ENCODE measurements around the gene EIPR1. TPM values are rescaled to one million over a fixed set of nuclear protein-coding genes. Genes with fewer than 3 reads are reported as not detected.

EIPR1 gene
- total and polyA plus RNA-seq, 2 of the 4 experiments (the other 2 are of a cell fraction), result 46.5 to 67.4 TPM

DNA sequence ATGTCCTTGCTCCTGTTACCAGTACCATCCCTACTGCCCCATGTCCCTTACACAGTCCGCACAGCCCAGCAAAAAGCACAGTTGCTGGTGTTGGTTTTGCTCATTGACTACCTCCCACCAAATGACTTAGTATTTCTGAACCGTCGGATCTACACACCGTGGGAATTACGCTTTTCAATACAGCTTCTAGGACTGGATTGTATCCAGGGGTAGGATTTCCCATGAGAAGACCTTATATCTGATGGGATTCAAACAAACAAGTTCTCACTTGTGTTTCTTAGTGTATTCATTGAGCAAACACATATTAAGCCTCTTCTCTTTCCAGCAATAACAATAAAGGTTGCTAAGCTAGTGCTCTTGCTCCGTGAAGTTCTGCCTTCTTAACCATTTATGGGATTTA lies 27.7 kb upstream of the EIPR1 start:
- Histone ChIP-seq H3K36me3 (ENCODE audit: control insufficient read depth, insufficient read depth, low read length) (peaks cover 36% of the 10 kb centered on the region), H3K4ac (ENCODE audit: low read depth, low read length) (no peak overlapping the region), H3K9me3 (ENCODE audit: control insufficient read depth, insufficient read depth, low read length) (no peaks in the 10 kb centered on the region), H3K4me1 (ENCODE audit: control insufficient read depth, insufficient read depth, low read length) (no peaks in the 10 kb centered on the region), H3K27me3 (ENCODE audit: control insufficient read depth, insufficient read depth, low read length) (no peaks in the 10 kb centered on the region), H3K4me3 (ENCODE audit: insufficient read depth, low read depth, low read length) (no peak overlapping the region), H2BK120ac (ENCODE audit: low read depth, low read length) (no peak overlapping the region), H3K9me1 (ENCODE audit: insufficient read depth, low read length) (peaks cover 5% of the 10 kb centered on the region; the same call in 1 of the 2 replicates), H2BK20ac (ENCODE audit: low read depth, low read length) (no peak overlapping the region), H2AK9ac (replicated peaks; ENCODE audit: low read depth, low read length, poor library complexity) (no peak overlapping the region), H3K23ac (ENCODE audit: low read depth, low read length) (no peak overlapping the region), H4K8ac (ENCODE audit: low read depth in 2 of 2, low read length in 2 of 2) (no peak overlapping the region), H3K14ac (replicated peaks; ENCODE audit: low read depth, low read length) (no peak overlapping the region), H2AK5ac (ENCODE audit: low read depth, low read length) (no peak overlapping the region), H3K79me1 (ENCODE audit: low read depth in 1 of 2, low read length in 2 of 2) (peaks cover 25 to 33% of the 10 kb centered on the region in 2 experiments), H3K27ac (ENCODE audit: insufficient read depth, low read length) (no peak overlapping the region), H4K5ac (ENCODE audit: low read depth, low read length) (no peak overlapping the region), H3K4me2 (ENCODE audit: low read depth, low read length) (no peak overlapping the region), H2BK15ac (ENCODE audit: low read depth, low read length) (no peak overlapping the region), H4K91ac (ENCODE audit: insufficient read depth, low read depth, low read length) (no peak overlapping the region), H2BK5ac (ENCODE audit: low read depth, low read length, poor library complexity, severe bottlenecking) (no peak overlapping the region), H3K9ac (ENCODE audit: low read depth, low read length) (no peak overlapping the region), H4K20me1 (ENCODE audit: insufficient read depth, low read length) (no peaks in the 10 kb centered on the region; the same call in 1 of the 2 replicates), H3K56ac (ENCODE audit: extremely low read depth, insufficient read depth, low read length) (no peak overlapping the region), H2AFZ (replicated peaks; ENCODE audit: low read length, poor library complexity) (no peak overlapping the region), H3K18ac (ENCODE audit: low read depth, low read length) (no peak overlapping the region)
- dilution Hi-C loops (cut with HindIII; ENCODE audit: low sequenced_read_pairs, unreplicated experiment), result no loop called here
- DNase-seq (no peak), ATAC-seq (ENCODE audit: low read depth) (no peak)
- TF ChIP-seq MAZ (IDR thresholded peaks at IDR 0.05; ENCODE audit: borderline replicate concordance, low read depth, low read length) (no peak), RAD21 (IDR thresholded peaks at IDR 0.05; ENCODE audit: low read length) (no peak), MXI1 (IDR thresholded peaks at IDR 0.05; ENCODE audit: borderline replicate concordance, low read depth, low read length) (no peak), BHLHE40 (IDR thresholded peaks at IDR 0.05; ENCODE audit: low read depth, low read length) (no peak), NFE2L2 (IDR thresholded peaks at IDR 0.05; ENCODE audit: low read depth, low read length) (no peak), POLR2A (IDR thresholded peaks at IDR 0.05; ENCODE audit: low read depth, low read length) (no peak), FOS (IDR thresholded peaks at IDR 0.05; ENCODE audit: low read depth, low read length) (no peak), RCOR1 (IDR thresholded peaks at IDR 0.05; ENCODE audit: insufficient replicate concordance, low read length) (no peak), MAFK (IDR thresholded peaks at IDR 0.05; ENCODE audit: low read depth, low read length) (no peak)
- TF ChIP-seq, protein P1, sequence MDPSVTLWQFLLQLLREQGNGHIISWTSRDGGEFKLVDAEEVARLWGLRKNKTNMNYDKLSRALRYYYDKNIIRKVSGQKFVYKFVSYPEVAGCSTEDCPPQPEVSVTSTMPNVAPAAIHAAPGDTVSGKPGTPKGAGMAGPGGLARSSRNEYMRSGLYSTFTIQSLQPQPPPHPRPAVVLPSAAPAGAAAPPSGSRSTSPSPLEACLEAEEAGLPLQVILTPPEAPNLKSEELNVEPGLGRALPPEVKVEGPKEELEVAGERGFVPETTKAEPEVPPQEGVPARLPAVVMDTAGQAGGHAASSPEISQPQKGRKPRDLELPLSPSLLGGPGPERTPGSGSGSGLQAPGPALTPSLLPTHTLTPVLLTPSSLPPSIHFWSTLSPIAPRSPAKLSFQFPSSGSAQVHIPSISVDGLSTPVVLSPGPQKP (IDR thresholded peaks at IDR 0.05; ENCODE audit: borderline replicate concordance, low read depth, low read length), result no peak
- TF ChIP-seq, protein P2, sequence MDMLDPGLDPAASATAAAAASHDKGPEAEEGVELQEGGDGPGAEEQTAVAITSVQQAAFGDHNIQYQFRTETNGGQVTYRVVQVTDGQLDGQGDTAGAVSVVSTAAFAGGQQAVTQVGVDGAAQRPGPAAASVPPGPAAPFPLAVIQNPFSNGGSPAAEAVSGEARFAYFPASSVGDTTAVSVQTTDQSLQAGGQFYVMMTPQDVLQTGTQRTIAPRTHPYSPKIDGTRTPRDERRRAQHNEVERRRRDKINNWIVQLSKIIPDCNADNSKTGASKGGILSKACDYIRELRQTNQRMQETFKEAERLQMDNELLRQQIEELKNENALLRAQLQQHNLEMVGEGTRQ (IDR thresholded peaks at IDR 0.05; ENCODE audit: low read depth, low read length), result no peak
- CTCF ChIA-PET, result interaction anchor here (0.5 to 1.5 kb wide), 2 partner anchors 10 to 18 kb away, joined by 3 to 5 read pairs; no protein-coding TSS in a partner anchor
- in situ Hi-C loops (cut with MboI; ENCODE audit: low sequenced_read_pairs), result no loop called here
- no TSS peak for BruUV-seq (replicated peaks)
- intact Hi-C loops (cut with micrococcal nuclease), result no loop called here
- POLR2A ChIA-PET (ENCODE audit: unreplicated experiment), result no interaction called here
- WGBS, 2 experiments (ENCODE audit: extremely low coverage in 2 of 2, insufficient read length in 1 of 2), result no CpG with 5 or more reads among the region's 6 CpGs

All from IMR-90 (cell line).